SK-N-SH (cell line): Measurements from ENCODE around the gene GRIK3. TPM values are rescaled to one million over a fixed set of nuclear protein-coding genes. Genes with fewer than 3 reads are reported as not detected.

Source experiments
- CTCF ChIA-PET: fragments of 300-600, 350-600 bp; formaldehyde crosslinking; extraction: SDS; loops from one replicate; lab custom pipeline; 2021; lab: Yijun Ruan, JAX
- POLR2A ChIA-PET: fragments of 350-600 bp; sonication (Branson Sonifier 250); formaldehyde crosslinking; extraction: SDS; loops from one replicate; lab custom pipeline; 2020; ENCODE audit warnings: antibody characterized with exemption, inconsistent platforms; lab: Yijun Ruan, JAX
- DNase-seq: peaks from one replicate; pipeline ENCODE4 v3.0.0; 2012
- H2AFZ ChIP-seq: fragments of 200-600 bp; sonication (generic); 2 replicates; pipeline ENCODE4 v1.8.1; 2016; ENCODE audit warnings: antibody characterized with exemption, mild to moderate bottlenecking, low read depth
- H3F3A ChIP-seq: fragments of 200-600 bp; sonication (generic); replicated peaks from 2 replicates; pipeline ENCODE3; 2016; ENCODE audit warnings: antibody characterized with exemption, mild to moderate bottlenecking; ENCODE audit not compliant: insufficient read depth
- H3K27ac ChIP-seq, 2 experiments: fragments of 200-500 bp in 1 of 2; fragments of 200-600 bp in 1 of 2; sonication (Bioruptor generic) in 1 of 2; sonication (generic), shearing (Covaris generic) in 1 of 2; 2 replicates each; pipeline versions ENCODE4 v1.5.1 to v1.6.1; 2014 to 2016; ENCODE audit warnings: low read depth in 2 of 2, inconsistent platforms in 1 of 2, low read length in 1 of 2, mild to moderate bottlenecking in 1 of 2, mixed read lengths in 1 of 2
- H3K27me3 ChIP-seq: fragments of 200-600 bp; sonication (generic), shearing (Covaris generic); 2 replicates; pipeline ENCODE4 v1.6.1; 2016; ENCODE audit warnings: mixed run types; ENCODE audit not compliant: insufficient read depth
- H3K36me3 ChIP-seq, 2 experiments: fragments of 200-500 bp in 1 of 2; fragments of 200-600 bp in 1 of 2; sonication (Bioruptor generic) in 1 of 2; sonication (generic) in 1 of 2; replicated peaks in 1 of 2; 2 replicates each; pipeline versions ENCODE3 to v1.5.1; 2014 to 2016; ENCODE audit warnings: low read length in 1 of 2, mild to moderate bottlenecking in 1 of 2; ENCODE audit not compliant: insufficient read depth in 2 of 2, control insufficient read depth in 1 of 2
- H3K4me1 ChIP-seq, 2 experiments: fragments of 200-500 bp in 1 of 2; fragments of 200-600 bp in 1 of 2; sonication (Bioruptor generic) in 1 of 2; sonication (generic), shearing (Covaris generic) in 1 of 2; 2 replicates each; pipeline versions ENCODE4 v1.5.1 to v1.6.1; 2014 to 2016; ENCODE audit warnings: low read depth in 1 of 2, low read length in 1 of 2, mixed run types in 1 of 2; ENCODE audit not compliant: insufficient read depth in 2 of 2, control insufficient read depth in 1 of 2
- H3K4me2 ChIP-seq: fragments of 200-600 bp; sonication (generic), shearing (Covaris generic); 2 replicates; pipeline ENCODE4 v1.6.1; 2017; ENCODE audit warnings: mixed run types
- H3K4me3 ChIP-seq, 2 experiments: fragments of 200-500 bp in 1 of 2; fragments of 200-600 bp in 1 of 2; sonication (Bioruptor generic) in 1 of 2; sonication (generic), shearing (Covaris generic) in 1 of 2; 2 replicates each; pipeline versions ENCODE4 v1.5.1 to v1.8.1; 2014 to 2016; ENCODE audit warnings: low read depth in 2 of 2, inconsistent platforms in 1 of 2, low read length in 1 of 2, mild to moderate bottlenecking in 1 of 2, mixed read lengths in 1 of 2, moderate library complexity in 1 of 2
- H3K79me2 ChIP-seq: fragments of 200-600 bp; sonication (generic); 2 replicates; pipeline ENCODE4 v1.8.1; 2017; ENCODE audit warnings: mild to moderate bottlenecking; ENCODE audit not compliant: insufficient read depth
- H3K9ac ChIP-seq: fragments of 200-600 bp; sonication (generic); 2 replicates; pipeline ENCODE4 v1.6.1; 2017; ENCODE audit warnings: mixed run types
- H3K9me2 ChIP-seq: fragments of 200-600 bp; sonication (generic); 2 replicates; pipeline ENCODE4 v1.6.1; 2017; ENCODE audit warnings: mixed run types
- H3K9me3 ChIP-seq: fragments of 200-600 bp; sonication (generic); 2 replicates; pipeline ENCODE4 v1.6.1; 2017; ENCODE audit warnings: mixed run types, mild to moderate bottlenecking, moderate library complexity
- H4K20me1 ChIP-seq: fragments of 200-600 bp; sonication (generic); 2 replicates; pipeline ENCODE4 v1.6.1; 2017; ENCODE audit warnings: mild to moderate bottlenecking, mixed run types; ENCODE audit not compliant: insufficient read depth
- CHD2 ChIP-seq: fragments of 150-350 bp; IDR thresholded peaks from 2 replicates; pipeline ENCODE4 v1.6.1; 2018; ENCODE audit warnings: low read length; ENCODE audit not compliant: partially characterized antibody
- ELF1 ChIP-seq: IDR thresholded peaks from 2 replicates; pipeline ENCODE4 v1.4.0; 2012
- EP300 ChIP-seq, 2 experiments: IDR thresholded peaks; 2 replicates each; pipeline versions ENCODE4 v1.4.0 to v1.6.1; 2012; ENCODE audit warnings: borderline replicate concordance in 1 of 2, low read depth in 1 of 2, low read length in 1 of 2
- FOSL2 ChIP-seq: IDR thresholded peaks from 2 replicates; pipeline ENCODE4 v1.4.0; 2012; ENCODE audit warnings: low read depth, mild to moderate bottlenecking, moderate library complexity, borderline replicate concordance
- FOXJ3 ChIP-seq: sonication (generic); formaldehyde crosslinking; IDR thresholded peaks from 2 replicates; pipeline ENCODE4 v1.5.1; 2020; ENCODE audit warnings: mild to moderate bottlenecking, missing genetic modification reagents
- FOXM1 ChIP-seq: IDR thresholded peaks from 2 replicates; pipeline ENCODE4 v1.4.0; 2012; ENCODE audit warnings: low read depth, mild to moderate bottlenecking
- GABPA ChIP-seq: IDR thresholded peaks from 2 replicates; pipeline ENCODE4 v1.4.0; 2012; ENCODE audit warnings: low read depth, mild to moderate bottlenecking
- GATA2 ChIP-seq: sonication (generic); formaldehyde crosslinking; IDR thresholded peaks from 2 replicates; pipeline ENCODE4 v1.5.0; 2020; ENCODE audit warnings: mild to moderate bottlenecking, missing genetic modification reagents
- JUND ChIP-seq: IDR thresholded peaks from 2 replicates; pipeline ENCODE4 v1.4.0; 2012
- MAX ChIP-seq: IDR thresholded peaks from 2 replicates; pipeline ENCODE4 v1.4.0; 2012; ENCODE audit warnings: low read depth
- MEF2A ChIP-seq: IDR thresholded peaks from 2 replicates; pipeline ENCODE4 v1.4.0; 2012; ENCODE audit warnings: low read depth, borderline replicate concordance
- POLR2AphosphoS5 ChIP-seq: IDR thresholded peaks from 2 replicates; pipeline ENCODE4 v1.6.1; 2012; ENCODE audit warnings: low read depth, low read length
- RAD21 ChIP-seq: IDR thresholded peaks from 2 replicates; pipeline ENCODE4 v1.6.1; 2012; ENCODE audit warnings: mild to moderate bottlenecking, low read length
- RFX5 ChIP-seq: IDR thresholded peaks from 2 replicates; pipeline ENCODE4 v1.6.1; 2012; ENCODE audit warnings: mild to moderate bottlenecking, improper control_type of control experiment, low read length
- RXRA ChIP-seq: IDR thresholded peaks from 2 replicates; pipeline ENCODE4 v1.4.0; 2012; ENCODE audit warnings: low read depth, mild to moderate bottlenecking, borderline replicate concordance
- SIN3A ChIP-seq: IDR thresholded peaks from 2 replicates; pipeline ENCODE4 v1.6.1; 2012; ENCODE audit warnings: low read depth, mild to moderate bottlenecking, low read length, moderate library complexity, borderline replicate concordance
- TAF1 ChIP-seq: IDR thresholded peaks from 2 replicates; pipeline ENCODE4 v1.6.1; 2012; ENCODE audit warnings: low read depth, mild to moderate bottlenecking, low read length, moderate library complexity, borderline replicate concordance
- TEAD4 ChIP-seq: IDR thresholded peaks from 2 replicates; pipeline ENCODE4 v1.4.0; 2012; ENCODE audit warnings: mild to moderate bottlenecking, borderline replicate concordance; ENCODE audit not compliant: insufficient read depth
- USF1 ChIP-seq: IDR thresholded peaks from 2 replicates; pipeline ENCODE4 v1.4.0; 2012; ENCODE audit warnings: low read depth, borderline replicate concordance
- ZBTB33 ChIP-seq: IDR thresholded peaks from 2 replicates; pipeline ENCODE4 v1.4.0; 2012; ENCODE audit warnings: low read depth, borderline replicate concordance
- WGBS: methylation state at CpG from one replicate; pipeline ENCODE4 v1.1.6; 2017; ENCODE audit warnings: low lambda C conversion rate; 5-methylcytosine and 5-hydroxymethylcytosine counted together
- polyA plus RNA-seq, 3 experiments: library from polyadenylated mRNA; depleted of rRNA; stranded (reverse); fragments of >200 nt; gene quantifications; 2 replicates each; pipeline ENCODE4 v1.2.3, GENCODE V29; 2012

GRIK3 gene
- polyA plus RNA-seq, 1 of the 3 experiments (the other 2 are of a cell fraction) = not detected

GRCh38 chr1:37037690-37038089 lies 3.4 kb upstream of the GRIK3 start:
- H3K36me3 ChIP-seq = no peaks in the 10 kb centered on the region
- WGBS = 58% methylated on average over 8 of the region's 15 CpGs
- TF ChIP-seq FOXM1 = no peak
- TF ChIP-seq USF1 = no peak
- TF ChIP-seq FOXJ3 (CRISPR knock-in tag) = no peak
- TF ChIP-seq EP300 (IDR thresholded peaks at IDR 0.05; ENCODE audit: borderline replicate concordance in 1 of 2, low read depth in 1 of 2, low read length in 1 of 2) = no peak
- no peak for TF ChIP-seq RAD21
- TF ChIP-seq POLR2AphosphoS5 = no peak
- no peak overlapping the region for H3K9ac ChIP-seq
- H4K20me1 ChIP-seq = no peaks in the 10 kb centered on the region
- H3K4me2 ChIP-seq = no peak overlapping the region
- CTCF ChIA-PET = interaction anchor here (0.5 to 3.7 kb wide), 14 partner anchors 8 to 521 kb away, joined by 3 to 12 read pairs (median 3); no protein-coding TSS in a partner anchor
- 0 out of 2 replicates have a peak, but pooled peaks cover 5% of the 10 kb centered on the region for H3K27me3 ChIP-seq
- H3K27ac ChIP-seq = no peak overlapping the region
- peaks cover 0 to 4% of the 10 kb centered on the region in 2 experiments; a peak in 1 of 4 replicates for H3K4me1 ChIP-seq
- no peak overlapping the region for H3K4me3 ChIP-seq
- no peaks in the 10 kb centered on the region for H3K79me2 ChIP-seq
- no peaks in the 10 kb centered on the region for H3K9me2 ChIP-seq
- H2AFZ ChIP-seq = no peak overlapping the region
- POLR2A ChIA-PET = no interaction called here
- DNase-seq = no peak
- no peaks in the 10 kb centered on the region for H3K9me3 ChIP-seq
- H3F3A ChIP-seq = no peaks in the 10 kb centered on the region

- H3K4me1 ChIP-seq = peaks cover 0 to 4% of the 10 kb centered on the region in 2 experiments; a peak in 1 of 4 replicates
- DNase-seq = no peak
- H3K79me2 ChIP-seq = no peaks in the 10 kb centered on the region
- no peaks in the 10 kb centered on the region for H3K36me3 ChIP-seq
- H2AFZ ChIP-seq = no peak overlapping the region
- no peak overlapping the region for H3K9ac ChIP-seq
- H3F3A ChIP-seq = no peaks in the 10 kb centered on the region
- 47% methylated on average over 5 of the region's 13 CpGs for WGBS
- H3K4me2 ChIP-seq = no peak overlapping the region
- TF ChIP-seq GATA2 = no peak
- no peak for TF ChIP-seq ZBTB33
- no peak for TF ChIP-seq TAF1
- TF ChIP-seq MAX = no peak
- TF ChIP-seq GABPA = no peak
- TF ChIP-seq RXRA = no peak
- no peak for TF ChIP-seq ELF1
- TF ChIP-seq FOXM1 = no peak
- TF ChIP-seq USF1 = no peak
- TF ChIP-seq FOSL2 = no peak
- TF ChIP-seq CHD2 = no peak
- TF ChIP-seq RFX5 = no peak
- TF ChIP-seq TEAD4 = no peak
- no peak for TF ChIP-seq MEF2A
- no peak for TF ChIP-seq JUND
- TF ChIP-seq SIN3A = no peak
- no peak for TF ChIP-seq FOXJ3 (CRISPR knock-in tag)
- ChIA-PET CTCF (interaction anchor here (0.7 to 3.7 kb wide), 6 partner anchors 11 to 520 kb away, joined by 3 to 21 read pairs (median 4); no protein-coding TSS in a partner anchor), POLR2A (no interaction called here)
- no peak overlapping the region for H3K27ac ChIP-seq
- H3K27me3 ChIP-seq = 0 out of 2 replicates have a peak, but pooled peaks cover 5% of the 10 kb centered on the region
- H3K9me3 ChIP-seq = no peaks in the 10 kb centered on the region
- H3K4me3 ChIP-seq = no peak overlapping the region
- H4K20me1 ChIP-seq = no peaks in the 10 kb centered on the region
- H3K9me2 ChIP-seq = no peaks in the 10 kb centered on the region
Observed at GRCh38 chr1:37036667-37037053, 2.3 kb upstream of the GRIK3 start.
